NCI-H2196 treated with DMSO at 0.1 percent for 48 hours (cell line): ENCODE results near the gene DPPA3.
"Not testable (repeated sequence)": the region's sequence is repeated elsewhere in the genome, so short reads cannot be mapped to it uniquely, and the experiment has no call there.

Experiments used
- DNase-seq: peaks from one replicate; lab custom pipeline; 2025; ENCODE audit not compliant: unreplicated experiment; lab: John Stamatoyannopoulos, UW

The DPPA3 gene

GRCh38 chr12:7729746-7730145, 18.5 kb downstream of the DPPA3 start:
- no peak for DNase-seq

GRCh38 chr12:7730984-7731383, 19.8 kb downstream of the DPPA3 start:
- DNase-seq: not testable (repeated sequence)

GRCh38 chr12:7731486-7731885, 20.3 kb downstream of the DPPA3 start:
- DNase-seq: no peak

GRCh38 chr12:7732993-7733392, 21.8 kb downstream of the DPPA3 start:
- no peak for DNase-seq

- DNase-seq: no peak
These were observed 36.0 kb downstream of the DPPA3 start, which contains the start of gene CLEC4C for GRCh38 chr12:7747246-7747645. Gene CLEC4C, minus strand, starts transcription at chr12:7747375. Its CDS starts 27 bp downstream, at chr12:7747348.

- no peak for DNase-seq
These were observed 37.6 kb downstream of the DPPA3 start for GRCh38 chr12:7748852-7749251.

GRCh38 chr12:7749442-7749841, 38.2 kb downstream of the DPPA3 start:
- no peak for DNase-seq

GRCh38 chr12:7750350-7750749, 39.1 kb downstream of the DPPA3 start:
- no peak for DNase-seq

- DNase-seq: no peak
These were observed 40.2 kb downstream of the DPPA3 start for GRCh38 chr12:7751394-7751793.

- not testable (repeated sequence) for DNase-seq
These were observed 41.0 kb downstream of the DPPA3 start for GRCh38 chr12:7751941-7752922.

- DNase-seq: not testable (repeated sequence)
These were observed 44.4 kb downstream of the DPPA3 start for GRCh38 chr12:7755668-7756067.

- no peak for DNase-seq
These were observed 45.8 kb downstream of the DPPA3 start for GRCh38 chr12:7756993-7757392.

- DNase-seq: no peak
These were observed 47.5 kb downstream of the DPPA3 start for GRCh38 chr12:7758766-7759140.
